Neuronal stem cell (in vitro differentiated cells): ENCODE measurements around the gene KRTCAP3.

ENCODE experiments used
- DNase-seq: peaks from one replicate; pipeline ENCODE4 v3.0.0-alpha.2; 2013; ENCODE audit warnings: low spot score
- H2AFZ ChIP-seq: one replicate; pipeline ENCODE4 v1.6.1; 2013; ENCODE audit warnings: mild to moderate bottlenecking, low read length, inconsistent platforms
- H2AK5ac ChIP-seq: 2 replicates; pipeline ENCODE4 v1.6.1; 2013; ENCODE audit warnings: low read depth, mild to moderate bottlenecking, inconsistent platforms, low read length, moderate library complexity, mixed read lengths
- H2BK120ac ChIP-seq: 2 replicates; pipeline ENCODE4 v1.6.1; 2013; ENCODE audit warnings: low read depth, mild to moderate bottlenecking, inconsistent platforms, low read length, moderate library complexity, mixed read lengths
- H2BK12ac ChIP-seq: one replicate; pipeline ENCODE4 v1.6.1; 2013; ENCODE audit warnings: low read length, inconsistent platforms
- H2BK15ac ChIP-seq: 2 replicates; pipeline ENCODE4 v1.6.1; 2013; ENCODE audit warnings: mild to moderate bottlenecking, low read length, inconsistent platforms, mixed read lengths
- H2BK5ac ChIP-seq: one replicate; pipeline ENCODE4 v1.6.1; 2013; ENCODE audit warnings: inconsistent platforms, mild to moderate bottlenecking, low read length, moderate library complexity
- H3K14ac ChIP-seq: one replicate; pipeline ENCODE4 v1.6.1; 2013; ENCODE audit warnings: low read length, inconsistent platforms
- H3K18ac ChIP-seq: 2 replicates; pipeline ENCODE4 v1.6.1; 2013; ENCODE audit warnings: low read length, inconsistent platforms
- H3K23ac ChIP-seq: 2 replicates; pipeline ENCODE4 v1.6.1; 2013; ENCODE audit warnings: low read depth, mild to moderate bottlenecking, mixed read lengths, low read length, inconsistent platforms; ENCODE audit not compliant: poor library complexity
- H3K27ac ChIP-seq: replicated peaks from 3 replicates; pipeline ENCODE4 v1.5.1; 2013; ENCODE audit warnings: low read length, inconsistent platforms
- H3K27me3 ChIP-seq, 3 experiments: 2 replicates each; pipeline ENCODE4 v1.6.1; 2013; ENCODE audit warnings: low read length in 3 of 3, mild to moderate bottlenecking in 2 of 3, inconsistent platforms in 1 of 3, low read depth in 1 of 3, mixed read lengths in 1 of 3, moderate library complexity in 1 of 3; ENCODE audit not compliant: control insufficient read depth in 3 of 3, insufficient read depth in 3 of 3
- H3K36me3 ChIP-seq, 2 donors: replicated peaks in 1 of 2; 2 replicates each; pipeline ENCODE4 v1.6.1; 2013; ENCODE audit warnings: low read length in 2 of 2; ENCODE audit not compliant: control insufficient read depth in 2 of 2, insufficient read depth in 2 of 2
- H3K4ac ChIP-seq: 2 replicates; pipeline ENCODE4 v1.6.1; 2013; ENCODE audit warnings: inconsistent platforms, mild to moderate bottlenecking, low read length, moderate library complexity
- H3K4me1 ChIP-seq, 2 donors: 1 replicate in 1 of 2; 2 replicates in 1 of 2; pipeline ENCODE4 v1.6.1; 2013; ENCODE audit warnings: low read length in 2 of 2, low read depth in 1 of 2; ENCODE audit not compliant: control insufficient read depth in 2 of 2, insufficient read depth in 1 of 2
- H3K4me2 ChIP-seq: one replicate; pipeline ENCODE4 v1.6.1; 2013; ENCODE audit warnings: mild to moderate bottlenecking, low read length, inconsistent platforms; ENCODE audit not compliant: insufficient read depth, poor library complexity, severe bottlenecking
- H3K4me3 ChIP-seq, 2 donors: 2 replicates each; pipeline ENCODE4 v1.5.1; 2013; ENCODE audit warnings: low read length in 2 of 2, mild to moderate bottlenecking in 2 of 2, inconsistent platforms in 1 of 2, moderate library complexity in 1 of 2
- H3K79me1 ChIP-seq: one replicate; pipeline ENCODE4 v1.6.1; 2013; ENCODE audit warnings: low read depth, mild to moderate bottlenecking, inconsistent platforms, low read length, moderate library complexity
- H3K9ac ChIP-seq: one replicate; pipeline ENCODE4 v1.6.1; 2013; ENCODE audit warnings: mild to moderate bottlenecking, low read depth, low read length, inconsistent platforms; ENCODE audit not compliant: poor library complexity
- H3K9me3 ChIP-seq, 2 donors: replicated peaks in 1 of 2; 2 replicates each; pipeline versions ENCODE3 to v1.6.1; 2013; ENCODE audit warnings: low read length in 2 of 2, mild to moderate bottlenecking in 2 of 2, inconsistent platforms in 1 of 2, low read depth in 1 of 2, mixed read lengths in 1 of 2, moderate library complexity in 1 of 2; ENCODE audit not compliant: control insufficient read depth in 2 of 2, insufficient read depth in 1 of 2
- H4K8ac ChIP-seq: one replicate; pipeline ENCODE4 v1.6.1; 2013; ENCODE audit warnings: low read depth, mild to moderate bottlenecking, inconsistent platforms, low read length, moderate library complexity
- H4K91ac ChIP-seq: one replicate; pipeline ENCODE4 v1.6.1; 2013; ENCODE audit warnings: low read length, low read depth, mild to moderate bottlenecking, inconsistent platforms; ENCODE audit not compliant: poor library complexity
- WGBS, 2 donors: extraction: QIAGEN DNeasy Blood & Tissue Kit; methylation state at CpG; one replicate each; pipeline ENCODE4 v1.1.7; 2013; ENCODE audit warnings: missing lambda C conversion rate in 2 of 2, mixed read lengths in 1 of 2; ENCODE audit not compliant: insufficient read length in 2 of 2, insufficient replicate concordance in 1 of 2; ENCODE audit errors: extremely low coverage in 2 of 2; 5-methylcytosine and 5-hydroxymethylcytosine counted together

Gene KRTCAP3

DNA sequence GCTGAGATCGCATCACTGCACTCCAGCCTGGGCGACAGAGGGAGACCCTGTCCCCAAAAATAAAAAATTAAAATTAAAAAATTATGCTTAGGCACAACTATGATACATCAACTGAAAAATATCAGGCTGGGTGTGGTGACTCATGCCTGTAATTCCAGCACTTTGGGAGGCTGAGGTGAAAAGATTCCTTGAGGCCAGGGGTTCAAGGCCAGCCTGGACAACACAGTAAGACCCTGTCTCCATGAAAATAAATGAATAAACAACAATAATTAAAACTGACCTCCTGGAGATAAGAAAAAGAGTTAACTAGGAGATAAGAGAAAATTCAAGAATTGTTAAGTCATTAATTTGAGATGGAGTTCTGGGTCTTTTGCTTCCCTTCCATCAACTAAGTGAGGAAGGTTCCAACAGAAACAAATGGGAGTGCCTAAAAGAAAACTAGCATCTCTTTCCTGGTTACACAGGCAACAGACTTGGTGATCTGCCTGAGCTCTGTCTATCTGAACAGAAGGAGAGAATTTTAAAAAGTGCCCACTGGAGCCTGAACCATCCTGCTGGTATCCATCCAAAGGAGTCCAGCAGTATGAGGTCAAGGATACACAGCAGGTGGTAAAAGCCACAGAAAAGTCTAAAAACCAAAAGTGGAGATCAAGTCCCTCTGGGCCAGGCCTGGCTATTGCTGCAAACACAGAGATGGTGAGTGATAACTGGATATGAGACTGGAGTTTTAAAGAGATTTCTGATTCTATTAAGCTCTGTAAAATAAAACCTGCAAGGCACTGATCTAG is 41.6 kb upstream of the KRTCAP3 start:
- no peak for DNase-seq
- no peak overlapping the region for H3K9ac ChIP-seq
- no CpG with 5 or more reads among the region's 2 CpGs for WGBS, 2 donors

DNA sequence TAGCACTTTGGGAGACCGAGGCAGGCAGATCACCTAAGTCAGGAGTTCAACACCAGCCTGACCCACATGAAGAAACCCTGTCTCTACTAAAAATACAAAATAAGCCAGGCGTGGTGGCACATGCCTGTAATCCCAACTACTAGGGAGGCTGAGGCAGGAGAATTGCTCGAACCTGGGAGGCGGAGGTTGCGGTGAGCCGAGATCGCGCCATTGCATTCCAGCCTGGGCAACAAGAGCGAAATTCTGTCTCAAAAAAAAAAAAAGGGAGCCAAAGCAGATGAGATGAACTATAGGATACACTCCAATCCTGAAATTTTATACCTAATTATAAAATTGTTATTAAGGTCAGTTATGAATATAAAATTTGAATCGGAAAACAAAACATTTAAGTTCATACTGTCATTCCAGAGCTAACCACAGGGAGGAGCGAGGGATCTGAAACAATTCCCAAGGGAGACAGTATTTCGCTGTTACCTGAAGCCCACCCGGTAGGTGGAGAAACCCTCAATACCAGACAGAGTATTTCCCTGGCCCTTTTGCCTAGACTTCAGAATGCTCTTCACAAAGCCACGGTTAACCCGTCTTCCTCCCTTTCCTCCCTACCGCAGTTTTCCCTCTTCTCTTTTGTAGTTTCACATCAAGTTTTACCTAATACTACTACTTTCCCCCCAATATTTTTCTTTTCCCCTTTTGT is 34.2 kb upstream of the KRTCAP3 start:
- no CpG with 5 or more reads among the region's 16 CpGs for WGBS, 2 donors
- H4K91ac ChIP-seq, result no peak overlapping the region
- H3K9me3 ChIP-seq, result no peaks in the 10 kb centered on the region

More for the DNA sequence above, 41.6 kb upstream of the KRTCAP3 start:
- Histone ChIP-seq H3K4ac (no peak overlapping the region), H3K18ac (no peak overlapping the region), H3K27me3 (no peaks in the 10 kb centered on the region), H3K23ac (no peak overlapping the region), H2BK5ac (no peak overlapping the region), H2BK12ac (no peak overlapping the region), H4K8ac (no peak overlapping the region), H2AK5ac (no peak overlapping the region), H3K4me1 (no peaks in the 10 kb centered on the region), H2AFZ (no peak overlapping the region), H3K27ac (no peak overlapping the region), H4K91ac (no peak overlapping the region), H3K79me1 (peaks cover 5% of the 10 kb centered on the region), H2BK120ac (no peak overlapping the region), H3K36me3 (peaks cover 3 to 46% of the 10 kb centered on the region in 2 donors), H3K4me3 (no peak overlapping the region), H3K14ac (no peak overlapping the region), H3K9me3 (peaks cover 0 to 9% of the 10 kb centered on the region in 2 donors), H3K4me2 (no peak overlapping the region), H2BK15ac (no peak overlapping the region)

DNA sequence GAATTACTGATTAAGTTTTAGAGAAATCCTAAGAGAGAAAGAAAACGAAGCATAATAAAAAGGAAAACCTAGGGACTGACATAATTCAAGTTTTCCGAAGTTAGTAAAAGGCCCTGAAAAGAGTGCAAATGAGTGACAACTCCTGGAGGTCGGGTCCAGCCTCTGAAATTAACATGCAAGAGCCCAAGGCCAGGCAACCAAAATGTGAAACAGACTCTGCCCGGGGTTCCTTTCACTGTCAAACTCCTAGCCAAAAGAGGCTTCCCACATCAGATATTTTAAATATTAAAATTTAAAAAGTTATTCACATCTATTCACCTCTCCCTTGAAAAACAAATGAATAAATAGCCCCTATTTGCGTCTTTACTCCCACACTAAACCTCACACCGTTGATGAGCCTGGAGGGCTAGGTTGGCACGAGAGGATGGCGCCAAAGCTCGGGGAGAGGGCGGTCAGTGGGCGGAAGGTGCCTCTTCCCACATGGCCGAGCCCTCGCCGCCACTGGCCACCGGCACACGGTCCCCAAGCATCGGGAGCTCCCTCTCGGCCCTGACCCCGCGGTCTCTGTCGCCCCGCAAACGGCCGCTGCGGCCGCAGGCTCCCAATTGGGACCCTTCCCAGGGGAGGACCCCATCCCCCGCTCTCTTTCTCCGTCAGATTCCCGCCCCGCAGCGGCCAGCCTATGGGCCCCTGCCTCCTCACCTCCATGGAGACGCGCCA is 33.4 kb upstream of the KRTCAP3 start:
- WGBS, 2 donors, result no CpG with 5 or more reads among the region's 33 CpGs
- peaks cover 3% of the 10 kb centered on the region in 2 donors for H3K4me1 ChIP-seq
- H2BK120ac ChIP-seq, result peak overlapping the region; percentile 10
- H2AK5ac ChIP-seq, result peak overlapping the region; percentile 74
- H2BK15ac ChIP-seq, result no peak overlapping the region
- no peaks in the 10 kb centered on the region for H3K9me3 ChIP-seq
- H3K4me3 ChIP-seq, result peak overlapping the region; percentile 67 to 99
- H4K8ac ChIP-seq, result no peak overlapping the region
- peak overlapping the region; percentile 87 for H3K23ac ChIP-seq
- peak overlapping the region; percentile 52 for H3K4me2 ChIP-seq
- H3K14ac ChIP-seq, result peak overlapping the region; percentile 72
- H3K18ac ChIP-seq, result peak overlapping the region; percentile 91
- H3K27ac ChIP-seq, result peak overlapping the region; percentile 67
- H3K9ac ChIP-seq, result peak overlapping the region; percentile 99
- H3K36me3 ChIP-seq, result peaks cover 0 to 30% of the 10 kb centered on the region in 2 donors
- no peak overlapping the region for H2BK12ac ChIP-seq
- no peak for DNase-seq
- H4K91ac ChIP-seq, result no peak overlapping the region
- peak overlapping the region; percentile 94 for H2AFZ ChIP-seq
- H3K4ac ChIP-seq, result no peak overlapping the region
- peak overlapping the region; percentile 19 for H2BK5ac ChIP-seq
- peaks cover 5% of the 10 kb centered on the region for H3K79me1 ChIP-seq
- H3K27me3 ChIP-seq, result no peaks in the 10 kb centered on the region

More for the DNA sequence above, 34.2 kb upstream of the KRTCAP3 start:
- H3K79me1 ChIP-seq, result peaks cover 5% of the 10 kb centered on the region
- peaks cover 3% of the 10 kb centered on the region in 2 donors for H3K4me1 ChIP-seq
- H3K27ac ChIP-seq, result no peak overlapping the region
- H3K18ac ChIP-seq, result no peak overlapping the region
- H3K4ac ChIP-seq, result no peak overlapping the region
- no peak overlapping the region for H3K23ac ChIP-seq
- no peak overlapping the region for H3K9ac ChIP-seq
- H3K4me3 ChIP-seq, result peak overlapping the region in 1 of 2 donors; percentile 67
- no peak overlapping the region for H2BK120ac ChIP-seq
- no peak overlapping the region for H3K14ac ChIP-seq
- H2AK5ac ChIP-seq, result no peak overlapping the region
- H2AFZ ChIP-seq, result no peak overlapping the region
- peak; percentile 46 for DNase-seq
- H3K36me3 ChIP-seq, result peaks cover 0 to 34% of the 10 kb centered on the region in 2 donors
- H3K4me2 ChIP-seq, result peak overlapping the region; percentile 52
- no peaks in the 10 kb centered on the region for H3K27me3 ChIP-seq
- no peak overlapping the region for H2BK15ac ChIP-seq
- H2BK5ac ChIP-seq, result no peak overlapping the region
- no peak overlapping the region for H2BK12ac ChIP-seq
- H4K8ac ChIP-seq, result no peak overlapping the region
